ENCODE measurements around the gene ZNF621.

Gene ZNF621

GRCh38 chr3:40511031-40511718 lies 13.6 kb upstream of the ZNF621 start:
- CTCF ChIA-PET: no interaction called here

GRCh38 chr3:40516201-40516600 lies 8.6 kb upstream of the ZNF621 start:
- TF ChIP-seq CTCF (IDR thresholded peaks at IDR 0.05; ENCODE audit: control extremely low read depth, extremely low read depth, low read depth, missing control alignments): no peak
- POLR2A ChIA-PET: no interaction called here
- DNase-seq (ENCODE audit: extremely low spot score): no peak
- CTCF ChIA-PET: interaction anchor here (1.0 kb wide), 1 partner anchor 21 kb away, joined by 3 read pairs; no protein-coding TSS in a partner anchor

More at GRCh38 chr3:40511031-40511718, 13.6 kb upstream of the ZNF621 start:
- TF ChIP-seq CTCF (IDR thresholded peaks at IDR 0.05; ENCODE audit: control extremely low read depth, extremely low read depth, low read depth, missing control alignments): no peak
- POLR2A ChIA-PET: no interaction called here
- no peak for DNase-seq (ENCODE audit: extremely low spot score)

GRCh38 chr3:40518067-40518466 lies 6.7 kb upstream of the ZNF621 start:
- DNase-seq (ENCODE audit: extremely low spot score): no peak
- ChIA-PET CTCF (no interaction called here), POLR2A (no interaction called here)
- no peak for TF ChIP-seq CTCF (IDR thresholded peaks at IDR 0.05; ENCODE audit: control extremely low read depth, extremely low read depth, low read depth, missing control alignments)

- ChIA-PET POLR2A (no interaction called here), CTCF (no interaction called here)
- DNase-seq (ENCODE audit: extremely low spot score): no peak
- no peak for TF ChIP-seq CTCF (IDR thresholded peaks at IDR 0.05; ENCODE audit: control extremely low read depth, extremely low read depth, low read depth, missing control alignments)
Observed at GRCh38 chr3:40518848-40519247, 5.9 kb upstream of the ZNF621 start.

- TF ChIP-seq CTCF (IDR thresholded peaks at IDR 0.05; ENCODE audit: control extremely low read depth, extremely low read depth, low read depth, missing control alignments): no peak
- POLR2A ChIA-PET: no interaction called here
- no peak for DNase-seq (ENCODE audit: extremely low spot score)
- CTCF ChIA-PET: interaction anchor here (1.6 kb wide), 1 partner anchor 15 kb away, joined by 5 read pairs; the partner anchor contains the start of gene ZNF620
Observed at GRCh38 chr3:40521254-40521653, 3.5 kb upstream of the ZNF621 start.

GRCh38 chr3:40523781-40524180 lies 979 bp upstream of the ZNF621 start:
- no peak for DNase-seq (ENCODE audit: extremely low spot score)
- no peak for TF ChIP-seq CTCF (IDR thresholded peaks at IDR 0.05; ENCODE audit: control extremely low read depth, extremely low read depth, low read depth, missing control alignments)
- ChIA-PET POLR2A (interaction anchor here (0.7 kb wide), 1 partner anchor 1639 kb away, joined by 3 read pairs; no protein-coding TSS in a partner anchor), CTCF (interaction anchor here (1.4 to 2.5 kb wide), 2 partner anchors 15 to 18 kb away, joined by 3 to 10 read pairs; partner anchors contain the start of gene ZNF620)
